Fibroblast of lung (primary cell): Measurements from ENCODE around the gene MYL2.

Experiments used
- EZH2 ChIP-seq: IDR thresholded peaks from 2 replicates; pipeline ENCODE4 v1.5.1; 2012; ENCODE audit warnings: low read length, control low read depth, mild to moderate bottlenecking; ENCODE audit errors: missing control alignments
- TF ChIP-seq, protein P1 (sequence below), 2 donors: IDR thresholded peaks in 1 of 2; conservative IDR thresholded peaks in 1 of 2; 1 replicate in 1 of 2; 2 replicates in 1 of 2; pipeline ENCODE4 v1.5.1; 2011 to 2012; ENCODE audit warnings: low read length in 2 of 2, control low read depth in 1 of 2, inconsistent platforms in 1 of 2, low read depth in 1 of 2, mild to moderate bottlenecking in 1 of 2

DNA sequence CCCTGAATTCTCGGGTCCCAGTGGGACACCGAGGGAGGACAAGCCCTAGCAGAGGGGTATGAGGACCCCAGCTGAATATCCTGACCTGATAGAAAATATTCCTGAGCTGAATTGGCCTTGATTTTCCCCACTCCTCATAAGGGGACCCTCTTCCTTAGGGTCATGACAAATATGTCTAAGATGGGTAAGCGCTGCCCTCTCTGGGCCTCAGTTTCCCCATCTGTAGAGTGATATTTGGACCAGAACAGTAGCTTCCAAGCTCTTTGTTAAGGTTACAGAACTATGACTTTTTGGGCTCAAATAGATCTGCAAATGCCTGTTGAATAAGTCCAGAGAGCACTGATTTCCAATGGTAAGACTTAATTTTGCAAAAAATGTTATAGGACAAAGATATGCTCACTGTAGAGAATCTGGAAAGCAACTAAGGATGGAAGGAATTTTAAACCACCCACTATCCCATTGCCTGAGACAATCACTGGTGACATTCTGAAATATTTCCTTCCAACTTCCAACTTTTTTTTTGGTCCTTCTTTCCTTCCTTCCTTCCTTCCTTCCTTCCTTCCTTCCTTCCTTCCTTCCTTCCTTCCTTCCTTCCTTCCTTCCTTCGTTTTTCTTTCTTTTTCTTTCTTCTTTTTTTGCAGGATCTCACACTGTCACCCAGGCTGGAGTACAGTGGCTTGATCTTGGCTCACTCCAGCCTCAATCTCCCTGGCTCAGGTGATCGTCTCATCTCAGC, 32.0 kb downstream of the MYL2 start:
- TF ChIP-seq EZH2: no peak
- TF ChIP-seq, protein P1, sequence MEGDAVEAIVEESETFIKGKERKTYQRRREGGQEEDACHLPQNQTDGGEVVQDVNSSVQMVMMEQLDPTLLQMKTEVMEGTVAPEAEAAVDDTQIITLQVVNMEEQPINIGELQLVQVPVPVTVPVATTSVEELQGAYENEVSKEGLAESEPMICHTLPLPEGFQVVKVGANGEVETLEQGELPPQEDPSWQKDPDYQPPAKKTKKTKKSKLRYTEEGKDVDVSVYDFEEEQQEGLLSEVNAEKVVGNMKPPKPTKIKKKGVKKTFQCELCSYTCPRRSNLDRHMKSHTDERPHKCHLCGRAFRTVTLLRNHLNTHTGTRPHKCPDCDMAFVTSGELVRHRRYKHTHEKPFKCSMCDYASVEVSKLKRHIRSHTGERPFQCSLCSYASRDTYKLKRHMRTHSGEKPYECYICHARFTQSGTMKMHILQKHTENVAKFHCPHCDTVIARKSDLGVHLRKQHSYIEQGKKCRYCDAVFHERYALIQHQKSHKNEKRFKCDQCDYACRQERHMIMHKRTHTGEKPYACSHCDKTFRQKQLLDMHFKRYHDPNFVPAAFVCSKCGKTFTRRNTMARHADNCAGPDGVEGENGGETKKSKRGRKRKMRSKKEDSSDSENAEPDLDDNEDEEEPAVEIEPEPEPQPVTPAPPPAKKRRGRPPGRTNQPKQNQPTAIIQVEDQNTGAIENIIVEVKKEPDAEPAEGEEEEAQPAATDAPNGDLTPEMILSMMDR (conservative IDR thresholded peaks at IDR 0.05 in 1 of 2, IDR thresholded peaks at IDR 0.05 in 1 of 2; ENCODE audit: low read depth in 1 of 2, low read length in 2 of 2): no peak
